Measurements from ENCODE around the gene LYSMD2.

The LYSMD2 gene

GRCh38 chr15:51720201-51720995 is 17.1 kb downstream of the LYSMD2 start:
- no peak for DNase-seq

GRCh38 chr15:51718746-51719145 is 18.7 kb downstream of the LYSMD2 start:
- DNase-seq: no peak

- no peak for DNase-seq
These were observed 19.2 kb downstream of the LYSMD2 start for GRCh38 chr15:51718219-51718618.

GRCh38 chr15:51714911-51715310 is 22.5 kb downstream of the LYSMD2 start:
- DNase-seq: no peak

- DNase-seq: no peak
These were observed 23.3 kb downstream of the LYSMD2 start for GRCh38 chr15:51714162-51714561.

- DNase-seq: no peak
These were observed 28.4 kb downstream of the LYSMD2 start for GRCh38 chr15:51709031-51709430.

GRCh38 chr15:51708013-51708412 is 29.4 kb downstream of the LYSMD2 start:
- peak in 1 of 56 donors; percentile 7 for DNase-seq

GRCh38 chr15:51706926-51707608 is 30.4 kb downstream of the LYSMD2 start:
- DNase-seq: no peak

- DNase-seq: no peak
These were observed 31.2 kb downstream of the LYSMD2 start for GRCh38 chr15:51706291-51706690.

- DNase-seq: no peak
These were observed 34.7 kb downstream of the LYSMD2 start for GRCh38 chr15:51702710-51703109.

GRCh38 chr15:51699373-51699772 is 38.1 kb downstream of the LYSMD2 start:
- no peak for DNase-seq

GRCh38 chr15:51697163-51697562 is 40.3 kb downstream of the LYSMD2 start:
- DNase-seq: no peak

- no peak for DNase-seq
These were observed 40.9 kb downstream of the LYSMD2 start for GRCh38 chr15:51696566-51696965.

GRCh38 chr15:51692154-51692553 is 45.3 kb downstream of the LYSMD2 start:
- DNase-seq: no peak

- DNase-seq: no peak
These were observed 48.6 kb downstream of the LYSMD2 start for GRCh38 chr15:51688863-51689262.

GRCh38 chr15:51687565-51687964 is 49.9 kb downstream of the LYSMD2 start:
- no peak for DNase-seq

GRCh38 chr15:51681303-51681963 is 56.0 kb downstream of the LYSMD2 start, which contains the start of gene SCG3:
SCG3 (plus strand) TSS chr15:51681503; CDS start chr15:51681756, 253 bp downstream.
- peak; percentile 15 to 86 (median 72) for DNase-seq

- DNase-seq: peak in 11 of 56 donors; percentile 2 to 43 (median 17)
These were observed 57.1 kb downstream of the LYSMD2 start for GRCh38 chr15:51680321-51680720.

- DNase-seq: no peak
These were observed 59.4 kb downstream of the LYSMD2 start for GRCh38 chr15:51678096-51678495.

- DNase-seq: peak in 2 of 56 donors; percentile 10 to 18
These were observed 60.0 kb downstream of the LYSMD2 start for GRCh38 chr15:51677452-51677851.

- no peak for DNase-seq
These were observed 60.4 kb downstream of the LYSMD2 start for GRCh38 chr15:51677021-51677420.

GRCh38 chr15:51675234-51675633 is 62.2 kb downstream of the LYSMD2 start:
- no peak for DNase-seq
